IMR-90 (cell line): ENCODE measurements around the gene DIP2B.

ENCODE experiments used
- BHLHE40 ChIP-seq: fragments of 150-350 bp; IDR thresholded peaks from 2 replicates; pipeline ENCODE4 v1.6.1; 2016; ENCODE audit warnings: mild to moderate bottlenecking, low read depth, low read length
- CEBPB ChIP-seq: IDR thresholded peaks from 2 replicates; pipeline ENCODE4 v1.6.1; 2012; ENCODE audit warnings: low read depth, low read length, improper control_type of control experiment
- CHD1 ChIP-seq: IDR thresholded peaks from 2 replicates; pipeline ENCODE4 v1.6.1; 2012; ENCODE audit warnings: low read depth, low read length, improper control_type of control experiment
- CTCF ChIP-seq: conservative IDR thresholded peaks from 2 replicates; pipeline ENCODE4 v1.5.1; 2012; ENCODE audit warnings: mild to moderate bottlenecking, low read depth, low read length, improper control_type of control experiment
- FOS ChIP-seq: fragments of 150-350 bp; IDR thresholded peaks from 2 replicates; pipeline ENCODE4 v1.6.1; 2016; ENCODE audit warnings: low read depth, low read length
- MAFK ChIP-seq: IDR thresholded peaks from 2 replicates; pipeline ENCODE4 v1.6.1; 2012; ENCODE audit warnings: low read depth, low read length, improper control_type of control experiment
- MAZ ChIP-seq: IDR thresholded peaks from 2 replicates; pipeline ENCODE4 v1.6.1; 2012; ENCODE audit warnings: low read depth, mild to moderate bottlenecking, low read length, improper control_type of control experiment, moderate library complexity, borderline replicate concordance
- MXI1 ChIP-seq: IDR thresholded peaks from 2 replicates; pipeline ENCODE4 v1.6.1; 2012; ENCODE audit warnings: low read depth, mild to moderate bottlenecking, low read length, moderate library complexity, borderline replicate concordance
- NFE2L2 ChIP-seq: fragments of 150-350 bp; IDR thresholded peaks from 2 replicates; pipeline ENCODE4 v1.6.1; 2016; ENCODE audit warnings: low read depth, mild to moderate bottlenecking, low read length
- POLR2A ChIP-seq: IDR thresholded peaks from 2 replicates; pipeline ENCODE4 v1.6.1; 2012; ENCODE audit warnings: mild to moderate bottlenecking, low read depth, low read length
- RCOR1 ChIP-seq: IDR thresholded peaks from 2 replicates; pipeline ENCODE4 v1.6.1; 2012; ENCODE audit warnings: mild to moderate bottlenecking, low read length, improper control_type of control experiment; ENCODE audit not compliant: insufficient replicate concordance
- SMC3 ChIP-seq: fragments of 150-350 bp; IDR thresholded peaks from 2 replicates; pipeline ENCODE4 v1.6.1; 2016; ENCODE audit warnings: low read depth, mild to moderate bottlenecking, antibody characterized with exemption, low read length, moderate library complexity
- TF ChIP-seq, protein P1 (sequence below): fragments of 150-350 bp; IDR thresholded peaks from 2 replicates; pipeline ENCODE4 v1.6.1; 2017; ENCODE audit warnings: mild to moderate bottlenecking, antibody characterized with exemption, low read length, low read depth
- TF ChIP-seq, protein P2 (sequence below): fragments of 150-350 bp; IDR thresholded peaks from 2 replicates; pipeline ENCODE4 v1.6.1; 2016; ENCODE audit warnings: low read depth, mild to moderate bottlenecking, low read length, moderate library complexity, borderline replicate concordance

DNA sequence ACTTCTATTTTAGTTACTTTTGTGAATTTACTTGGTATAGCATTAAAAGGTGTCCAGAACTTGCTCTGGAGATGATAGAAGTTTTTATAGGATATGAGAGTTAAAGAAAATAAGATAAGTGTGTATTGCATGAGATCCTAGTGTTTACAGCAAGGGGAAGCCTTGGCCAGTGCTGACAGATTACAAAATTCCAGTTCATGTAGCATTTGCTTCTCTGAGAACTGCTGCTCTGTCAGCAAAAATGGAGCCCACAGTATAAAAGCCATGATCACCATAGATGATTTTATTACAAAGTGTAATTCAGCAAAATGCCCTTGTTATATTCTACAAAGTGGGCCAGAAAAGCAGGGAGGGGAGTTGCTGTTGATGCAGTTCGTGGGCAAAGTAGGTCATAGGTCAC is 219.1 kb downstream of the DIP2B start:
- TF ChIP-seq RCOR1 = no peak
- no peak for TF ChIP-seq CTCF
- TF ChIP-seq POLR2A = no peak
- TF ChIP-seq MAFK = peak; percentile 69
- TF ChIP-seq, protein P1, sequence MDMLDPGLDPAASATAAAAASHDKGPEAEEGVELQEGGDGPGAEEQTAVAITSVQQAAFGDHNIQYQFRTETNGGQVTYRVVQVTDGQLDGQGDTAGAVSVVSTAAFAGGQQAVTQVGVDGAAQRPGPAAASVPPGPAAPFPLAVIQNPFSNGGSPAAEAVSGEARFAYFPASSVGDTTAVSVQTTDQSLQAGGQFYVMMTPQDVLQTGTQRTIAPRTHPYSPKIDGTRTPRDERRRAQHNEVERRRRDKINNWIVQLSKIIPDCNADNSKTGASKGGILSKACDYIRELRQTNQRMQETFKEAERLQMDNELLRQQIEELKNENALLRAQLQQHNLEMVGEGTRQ = no peak
- no peak for TF ChIP-seq SMC3
- TF ChIP-seq MAZ = no peak
- no peak for TF ChIP-seq BHLHE40
- TF ChIP-seq FOS = no peak
- TF ChIP-seq CHD1 = no peak
- TF ChIP-seq MXI1 = no peak
- TF ChIP-seq NFE2L2 = no peak
- TF ChIP-seq CEBPB = no peak
- TF ChIP-seq, protein P2, sequence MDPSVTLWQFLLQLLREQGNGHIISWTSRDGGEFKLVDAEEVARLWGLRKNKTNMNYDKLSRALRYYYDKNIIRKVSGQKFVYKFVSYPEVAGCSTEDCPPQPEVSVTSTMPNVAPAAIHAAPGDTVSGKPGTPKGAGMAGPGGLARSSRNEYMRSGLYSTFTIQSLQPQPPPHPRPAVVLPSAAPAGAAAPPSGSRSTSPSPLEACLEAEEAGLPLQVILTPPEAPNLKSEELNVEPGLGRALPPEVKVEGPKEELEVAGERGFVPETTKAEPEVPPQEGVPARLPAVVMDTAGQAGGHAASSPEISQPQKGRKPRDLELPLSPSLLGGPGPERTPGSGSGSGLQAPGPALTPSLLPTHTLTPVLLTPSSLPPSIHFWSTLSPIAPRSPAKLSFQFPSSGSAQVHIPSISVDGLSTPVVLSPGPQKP = no peak
